Measurements from ENCODE around the gene MLXIPL. TPM values are rescaled to one million over a fixed set of nuclear protein-coding genes. Genes with fewer than 3 reads are reported as not detected.

MLXIPL gene
- polyA plus RNA-seq, 3 donors: 0.15 to 0.24 TPM; not detected in 1

GRCh38 chr7:73626814-73627213, 2.5 kb upstream of the MLXIPL start:
- Histone ChIP-seq H3K4me2 (replicated peaks; ENCODE audit: extremely low read depth, low read length, poor library complexity, severe bottlenecking) (no peak overlapping the region), H3K9me3 (replicated peaks in 1 of 2; ENCODE audit: control insufficient read depth in 1 of 2, insufficient read depth in 1 of 2, low read length in 2 of 2) (peaks cover 2 to 15% of the 10 kb centered on the region in 2 donors), H3K27ac (ENCODE audit: low read depth in 1 of 2, low read length in 2 of 2) (no peak overlapping the region), H3K9ac (ENCODE audit: insufficient read depth, low read length, poor library complexity, severe bottlenecking) (no peak overlapping the region), H3K36me3 (replicated peaks in 1 of 2; ENCODE audit: control insufficient read depth in 1 of 2, insufficient read depth in 2 of 2, low read length in 2 of 2) (no peaks in the 10 kb centered on the region), H3K4me1 (ENCODE audit: control insufficient read depth in 1 of 2, insufficient read depth in 2 of 2, low read length in 2 of 2) (peaks cover 16 to 17% of the 10 kb centered on the region in 2 donors), H4K20me1 (ENCODE audit: insufficient read depth, low read length) (no peaks in the 10 kb centered on the region), H3K27me3 (ENCODE audit: control insufficient read depth in 2 of 2, insufficient read depth in 2 of 2, low read length in 2 of 2) (peaks cover 38 to 69% of the 10 kb centered on the region in 2 donors), H3K79me2 (ENCODE audit: insufficient read depth, low read length) (no peaks in the 10 kb centered on the region), H2AFZ (ENCODE audit: insufficient read depth, low read depth, low read length, poor library complexity, severe bottlenecking) (no peak overlapping the region), H3K4me3 (replicated peaks in 1 of 3; ENCODE audit: low read depth in 2 of 3, low read length in 3 of 3) (no peak overlapping the region)
- Mint-ChIP-seq H3K4me3 (peak overlapping the region in 1 of 2 donors; percentile 30), H3K4me1 (peaks cover 10% of the 10 kb centered on the region), H3K9me3 (peaks cover 0 to 16% (median 8%) of the 10 kb centered on the region in 7 donors), H3K36me3 (no peaks in the 10 kb centered on the region), H3K27ac (no peak overlapping the region), H3K27me3 (ENCODE audit: low read depth in 3 of 3) (peaks cover 68 to 90% (median 89%) of the 10 kb centered on the region in 3 donors)
- TF ChIP-seq, protein P1, sequence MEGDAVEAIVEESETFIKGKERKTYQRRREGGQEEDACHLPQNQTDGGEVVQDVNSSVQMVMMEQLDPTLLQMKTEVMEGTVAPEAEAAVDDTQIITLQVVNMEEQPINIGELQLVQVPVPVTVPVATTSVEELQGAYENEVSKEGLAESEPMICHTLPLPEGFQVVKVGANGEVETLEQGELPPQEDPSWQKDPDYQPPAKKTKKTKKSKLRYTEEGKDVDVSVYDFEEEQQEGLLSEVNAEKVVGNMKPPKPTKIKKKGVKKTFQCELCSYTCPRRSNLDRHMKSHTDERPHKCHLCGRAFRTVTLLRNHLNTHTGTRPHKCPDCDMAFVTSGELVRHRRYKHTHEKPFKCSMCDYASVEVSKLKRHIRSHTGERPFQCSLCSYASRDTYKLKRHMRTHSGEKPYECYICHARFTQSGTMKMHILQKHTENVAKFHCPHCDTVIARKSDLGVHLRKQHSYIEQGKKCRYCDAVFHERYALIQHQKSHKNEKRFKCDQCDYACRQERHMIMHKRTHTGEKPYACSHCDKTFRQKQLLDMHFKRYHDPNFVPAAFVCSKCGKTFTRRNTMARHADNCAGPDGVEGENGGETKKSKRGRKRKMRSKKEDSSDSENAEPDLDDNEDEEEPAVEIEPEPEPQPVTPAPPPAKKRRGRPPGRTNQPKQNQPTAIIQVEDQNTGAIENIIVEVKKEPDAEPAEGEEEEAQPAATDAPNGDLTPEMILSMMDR (IDR thresholded peaks at IDR 0.05): no peak
- no peak for DNase-seq
- WGBS (ENCODE audit: insufficient coverage): no CpG with 5 or more reads among the region's 3 CpGs
- intact Hi-C loops (cut with micrococcal nuclease): loop anchor here in 1 of 2 donors (5.0 kb wide), 1 partner anchor 35 kb away; no protein-coding TSS in a partner anchor

DNA sequence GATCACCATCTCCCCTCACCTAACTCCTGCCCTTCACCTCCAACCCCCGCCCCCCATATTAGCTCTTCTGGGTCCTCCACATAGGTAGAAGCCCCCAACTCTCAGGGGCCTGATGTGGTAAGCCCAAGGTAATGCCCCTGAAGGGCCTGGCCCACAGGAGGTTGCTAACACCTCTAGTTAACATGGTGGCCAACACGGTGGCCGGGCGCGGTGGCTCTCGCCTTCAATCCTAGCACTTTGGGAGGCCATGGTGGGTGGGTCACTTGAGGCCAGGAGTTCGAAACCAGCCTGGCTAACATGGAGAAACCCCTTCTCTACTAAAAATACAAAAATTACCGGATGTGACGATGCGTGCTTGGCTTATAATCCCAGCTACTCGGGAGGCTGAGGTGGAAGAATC, 954 bp upstream of the MLXIPL start:
- Mint-ChIP-seq H3K4me1 (peaks cover 10% of the 10 kb centered on the region), H3K4me3 (peak overlapping the region in 1 of 2 donors; percentile 73), H3K27ac (no peak overlapping the region), H3K36me3 (no peaks in the 10 kb centered on the region), H3K9me3 (peaks cover 0 to 16% (median 10%) of the 10 kb centered on the region in 7 donors), H3K27me3 (ENCODE audit: low read depth in 3 of 3) (peaks cover 72 to 94% (median 88%) of the 10 kb centered on the region in 3 donors)
- no peak overlapping the region for H2AFZ ChIP-seq (ENCODE audit: insufficient read depth, low read depth, low read length, poor library complexity, severe bottlenecking)
- H3K79me2 ChIP-seq (ENCODE audit: insufficient read depth, low read length): no peaks in the 10 kb centered on the region
- peaks cover 16 to 17% of the 10 kb centered on the region in 2 donors for H3K4me1 ChIP-seq (ENCODE audit: control insufficient read depth in 1 of 2, insufficient read depth in 2 of 2, low read length in 2 of 2)
- H3K4me3 ChIP-seq (replicated peaks in 1 of 3; ENCODE audit: low read depth in 2 of 3, low read length in 3 of 3): no peak overlapping the region
- H3K9ac ChIP-seq (ENCODE audit: insufficient read depth, low read length, poor library complexity, severe bottlenecking): no peak overlapping the region
- H4K20me1 ChIP-seq (ENCODE audit: insufficient read depth, low read length): no peaks in the 10 kb centered on the region
- H3K27ac ChIP-seq (ENCODE audit: low read depth in 1 of 2, low read length in 2 of 2): no peak overlapping the region
- WGBS (ENCODE audit: insufficient coverage): 93% methylated on average over 3 of the region's 11 CpGs
- H3K36me3 ChIP-seq (replicated peaks in 1 of 2; ENCODE audit: control insufficient read depth in 1 of 2, insufficient read depth in 2 of 2, low read length in 2 of 2): no peaks in the 10 kb centered on the region
- H3K4me2 ChIP-seq (replicated peaks; ENCODE audit: extremely low read depth, low read length, poor library complexity, severe bottlenecking): no peak overlapping the region
- peaks cover 44 to 73% of the 10 kb centered on the region in 2 donors for H3K27me3 ChIP-seq (ENCODE audit: control insufficient read depth in 2 of 2, insufficient read depth in 2 of 2, low read length in 2 of 2)
- H3K9me3 ChIP-seq (replicated peaks in 1 of 2; ENCODE audit: control insufficient read depth in 1 of 2, insufficient read depth in 1 of 2, low read length in 2 of 2): peaks cover 2 to 15% of the 10 kb centered on the region in 2 donors
- no peak for DNase-seq
- intact Hi-C loops (cut with micrococcal nuclease): loop anchor here in 1 of 2 donors (5.0 kb wide), 1 partner anchor 37 kb away; no protein-coding TSS in a partner anchor
- TF ChIP-seq, protein P1 (IDR thresholded peaks at IDR 0.05): no peak

Measured in CD14-positive monocyte (primary cell).